OCI-LY3 (cell line): ENCODE measurements around the gene LDB3.

Experiments
- EZH2phosphoT487 ChIP-seq: fragments of 200-600 bp; shearing (Covaris generic); IDR thresholded peaks from 2 replicates; pipeline ENCODE4 v1.6.1; 2018; ENCODE audit warnings: antibody characterized with exemption, mixed run types, low read depth
- TF ChIP-seq, protein P1 (sequence below): fragments of 200-600, 300-600 bp; sonication (generic); IDR thresholded peaks from 2 replicates; pipeline ENCODE4 v1.5.1; 2014; ENCODE audit warnings: antibody characterized with exemption, low read length, low read depth

DNA sequence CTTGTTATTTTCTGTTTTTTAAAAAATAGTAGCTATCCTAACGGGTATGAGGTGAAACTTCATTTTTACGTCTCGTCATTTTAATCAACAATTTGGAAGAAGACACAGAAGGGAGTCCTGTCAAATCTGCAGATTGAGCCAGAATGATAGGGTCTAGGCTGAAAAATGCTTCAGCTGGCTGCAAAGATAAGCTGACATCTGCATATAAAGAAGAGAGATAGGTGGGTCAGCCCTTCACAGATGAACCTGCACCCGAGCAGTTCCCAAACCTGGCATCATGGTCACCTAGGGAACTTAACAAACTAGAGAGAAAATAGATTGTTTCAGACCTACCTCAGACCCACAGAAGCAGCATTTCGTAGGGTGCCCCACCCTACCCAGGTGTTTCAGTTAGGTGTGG is 52.9 kb downstream of the LDB3 start:
- TF ChIP-seq, protein P1, sequence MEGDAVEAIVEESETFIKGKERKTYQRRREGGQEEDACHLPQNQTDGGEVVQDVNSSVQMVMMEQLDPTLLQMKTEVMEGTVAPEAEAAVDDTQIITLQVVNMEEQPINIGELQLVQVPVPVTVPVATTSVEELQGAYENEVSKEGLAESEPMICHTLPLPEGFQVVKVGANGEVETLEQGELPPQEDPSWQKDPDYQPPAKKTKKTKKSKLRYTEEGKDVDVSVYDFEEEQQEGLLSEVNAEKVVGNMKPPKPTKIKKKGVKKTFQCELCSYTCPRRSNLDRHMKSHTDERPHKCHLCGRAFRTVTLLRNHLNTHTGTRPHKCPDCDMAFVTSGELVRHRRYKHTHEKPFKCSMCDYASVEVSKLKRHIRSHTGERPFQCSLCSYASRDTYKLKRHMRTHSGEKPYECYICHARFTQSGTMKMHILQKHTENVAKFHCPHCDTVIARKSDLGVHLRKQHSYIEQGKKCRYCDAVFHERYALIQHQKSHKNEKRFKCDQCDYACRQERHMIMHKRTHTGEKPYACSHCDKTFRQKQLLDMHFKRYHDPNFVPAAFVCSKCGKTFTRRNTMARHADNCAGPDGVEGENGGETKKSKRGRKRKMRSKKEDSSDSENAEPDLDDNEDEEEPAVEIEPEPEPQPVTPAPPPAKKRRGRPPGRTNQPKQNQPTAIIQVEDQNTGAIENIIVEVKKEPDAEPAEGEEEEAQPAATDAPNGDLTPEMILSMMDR: no peak
- TF ChIP-seq EZH2phosphoT487: no peak
